GM12892 (cell line): ENCODE measurements around the gene ME1. TPM values are rescaled to one million over a fixed set of nuclear protein-coding genes. Genes with fewer than 3 reads are reported as not detected.

ENCODE experiments used
- DNase-seq: peaks from one replicate; pipeline ENCODE4 v3.0.0; 2011; ENCODE audit not compliant: insufficient read length
- FAIRE-seq: peaks from 2 replicates; lab custom pipeline; 2011; peaks lifted over from hg19 to GRCh38; lab: Jason Lieb, UNC
- POLR2A ChIP-seq: IDR thresholded peaks from 2 replicates; pipeline ENCODE4 v1.6.1; 2011; ENCODE audit warnings: low read depth, low read length, control low read depth
- POLR2AphosphoS5 ChIP-seq: IDR thresholded peaks from 2 replicates; pipeline ENCODE4 v1.6.1; 2011; ENCODE audit warnings: low read depth, low read length, control low read depth
- TAF1 ChIP-seq: IDR thresholded peaks from 2 replicates; pipeline ENCODE4 v1.6.1; 2011; ENCODE audit warnings: low read depth, mild to moderate bottlenecking, control low read depth, low read length, borderline replicate concordance
- polyA plus RNA-seq: library from polyadenylated mRNA; unstranded; fragments of >200 nt; gene quantifications from one replicate; pipeline ENCODE4 v1.2.1, GENCODE V29; 2012; ENCODE audit warnings: missing spikeins, inconsistent platforms; ENCODE audit not compliant: missing spikeins

The ME1 gene
- polyA plus RNA-seq, result 1.7 TPM

DNA sequence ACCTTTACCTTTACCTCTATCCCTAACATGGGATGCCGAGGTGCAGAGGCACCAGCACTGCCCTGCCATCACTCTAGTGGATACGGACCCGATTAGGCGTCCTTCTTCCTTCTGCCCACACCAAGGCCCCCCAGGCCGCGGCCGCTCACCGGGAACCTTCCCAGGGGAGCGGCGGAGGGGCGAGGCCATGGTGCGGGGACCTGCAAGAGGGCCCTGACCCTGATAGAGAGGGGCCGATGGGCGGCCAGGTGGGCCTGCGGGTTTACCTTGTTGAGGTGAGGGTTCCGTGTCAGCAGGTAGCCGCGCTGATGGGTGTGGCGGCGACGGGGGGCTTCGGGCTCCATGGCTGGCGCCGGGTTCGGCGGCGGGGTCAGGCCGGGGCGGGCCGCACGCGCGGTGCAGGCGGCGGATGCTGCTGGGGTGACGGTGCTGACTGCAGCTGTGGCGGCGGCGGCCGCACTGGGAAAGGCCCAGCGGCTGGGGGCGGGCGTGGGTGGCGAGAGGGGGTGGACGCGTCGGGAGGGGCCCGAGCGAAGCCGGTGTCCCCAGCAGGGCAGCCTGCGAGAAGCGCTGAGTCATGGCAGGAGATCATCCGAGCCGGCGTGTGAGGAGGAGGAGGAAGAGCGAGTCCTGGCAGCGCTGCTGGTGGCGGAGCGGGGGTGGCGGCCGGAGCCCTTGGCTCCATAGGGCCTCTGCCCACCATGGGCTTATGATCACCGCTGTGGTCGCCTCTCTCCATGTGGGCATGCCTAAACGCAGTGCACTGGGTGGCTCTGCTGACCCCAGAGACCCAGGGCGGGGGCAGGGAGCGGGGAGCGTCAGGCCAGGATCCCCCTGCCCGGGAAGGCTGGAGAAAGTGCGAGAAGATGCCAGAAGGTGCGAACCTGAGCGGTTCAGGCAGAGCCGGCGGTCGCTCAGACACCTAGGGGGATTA, at the start of gene ME1:
ME1 (minus strand) TSS at position 441 of the 934 bp plus-strand sequence; CDS start at position 344, 97 bp downstream.
- TF ChIP-seq POLR2AphosphoS5, result no peak
- TF ChIP-seq TAF1, result no peak
- no peak for TF ChIP-seq POLR2A
- FAIRE-seq, result peak; percentile 82
- peak; percentile 42 for DNase-seq

DNA sequence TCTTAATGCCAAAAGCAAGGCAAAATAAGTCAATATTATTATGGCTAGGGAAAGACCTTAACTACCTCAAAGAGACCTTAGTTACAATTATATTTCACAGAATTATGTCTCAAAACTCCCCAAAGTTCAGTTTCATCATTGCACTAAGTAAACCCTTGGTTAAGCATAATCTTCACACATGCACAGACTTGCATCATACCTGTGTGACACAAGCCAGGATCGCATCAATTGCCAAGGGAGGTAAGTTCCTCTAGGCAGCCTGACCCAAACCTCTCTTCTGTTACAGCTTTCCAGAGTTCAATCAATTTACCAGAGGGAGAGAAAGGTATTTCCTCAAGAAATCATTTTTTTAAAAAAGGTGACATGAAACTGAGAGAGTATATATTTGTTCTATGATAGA, 49.6 kb upstream of the ME1 start:
- no peak for TF ChIP-seq POLR2AphosphoS5
- no peak for TF ChIP-seq POLR2A
- TF ChIP-seq TAF1, result no peak
- FAIRE-seq (no peak), DNase-seq (no peak)

DNA sequence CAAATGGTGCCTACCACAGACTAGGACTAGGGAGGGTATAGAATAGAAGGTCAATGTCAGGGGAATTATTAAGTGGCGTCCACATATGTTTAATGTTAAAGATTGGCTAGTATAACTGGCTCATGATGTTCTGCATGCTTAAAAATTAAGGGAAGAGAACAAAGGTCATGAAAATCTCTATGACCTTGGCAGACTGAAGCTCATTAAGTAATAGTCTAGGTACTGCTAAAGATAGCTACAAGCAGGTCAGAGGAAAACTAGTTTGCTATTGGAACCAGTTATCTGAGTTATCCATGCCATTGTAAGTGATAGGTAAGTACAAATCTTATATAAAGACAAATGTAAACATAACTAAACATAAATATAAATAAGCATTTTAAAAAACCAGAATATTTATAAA, 48.5 kb upstream of the ME1 start:
- TF ChIP-seq POLR2A, result no peak
- FAIRE-seq (no peak), DNase-seq (no peak)

DNA sequence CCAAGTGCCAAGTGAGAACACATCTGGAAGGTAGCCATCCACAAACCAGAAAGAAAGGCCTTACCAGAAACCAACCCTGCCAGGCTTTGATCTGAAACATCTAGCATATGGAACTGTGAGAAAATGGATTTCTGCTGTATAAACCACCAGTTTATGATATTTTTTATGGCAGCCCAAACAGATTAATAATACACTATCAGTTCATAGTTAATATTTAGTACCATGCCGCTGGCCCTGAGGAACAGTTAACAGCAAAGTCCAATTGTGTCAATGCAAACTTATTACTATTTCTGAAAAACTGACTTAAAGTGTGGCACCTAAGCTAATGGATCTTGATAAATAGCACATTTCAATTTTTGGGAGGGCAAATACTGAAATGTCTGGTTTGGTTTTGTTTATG, 46.1 kb upstream of the ME1 start:
- DNase-seq (no peak), FAIRE-seq (no peak)
- TF ChIP-seq TAF1 (no peak), POLR2AphosphoS5 (no peak), POLR2A (no peak)

DNA sequence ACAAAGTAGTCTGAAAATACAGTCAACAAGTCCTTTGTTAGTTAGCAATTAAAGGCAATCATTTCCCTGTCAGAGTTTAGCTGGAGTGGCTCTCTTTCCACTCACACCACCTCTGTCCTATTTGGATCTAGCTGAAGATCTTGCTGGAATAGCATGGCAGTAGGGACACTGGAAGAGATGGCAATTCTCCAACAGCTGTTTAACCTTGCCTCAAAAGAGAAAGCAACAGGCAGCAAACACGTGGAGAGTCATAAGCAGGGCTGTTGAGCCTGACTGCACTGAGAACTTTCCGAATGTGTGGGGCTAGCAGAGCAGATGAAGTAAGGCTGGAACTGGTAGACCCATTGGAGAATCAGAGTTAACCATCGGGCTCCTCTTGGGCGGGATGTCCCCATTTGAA, 43.5 kb upstream of the ME1 start:
- TF ChIP-seq TAF1 (no peak), POLR2AphosphoS5 (no peak), POLR2A (no peak)
- DNase-seq (no peak), FAIRE-seq (no peak)

DNA sequence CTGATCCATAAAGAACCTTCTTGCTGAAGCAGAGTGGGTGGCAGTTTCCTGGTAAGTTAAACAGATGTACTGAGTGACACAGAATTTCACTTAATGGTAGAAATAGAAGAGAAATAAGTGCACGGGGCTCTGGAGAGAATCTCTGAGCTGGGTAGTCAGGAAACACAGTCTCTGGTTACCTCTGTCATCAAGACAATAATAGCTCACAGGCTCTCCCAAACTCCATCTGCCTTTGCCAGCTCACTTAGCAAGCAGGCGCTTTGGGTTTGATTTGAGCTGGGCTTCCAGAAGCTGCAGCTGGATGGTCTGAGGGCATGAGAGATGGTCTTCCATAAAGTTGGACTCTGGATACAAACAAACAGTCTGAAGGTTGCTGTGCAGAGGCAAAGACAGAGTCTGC, 41.9 kb upstream of the ME1 start:
- TF ChIP-seq POLR2AphosphoS5, result no peak
- no peak for TF ChIP-seq TAF1
- no peak for TF ChIP-seq POLR2A
- FAIRE-seq, result no peak

DNA sequence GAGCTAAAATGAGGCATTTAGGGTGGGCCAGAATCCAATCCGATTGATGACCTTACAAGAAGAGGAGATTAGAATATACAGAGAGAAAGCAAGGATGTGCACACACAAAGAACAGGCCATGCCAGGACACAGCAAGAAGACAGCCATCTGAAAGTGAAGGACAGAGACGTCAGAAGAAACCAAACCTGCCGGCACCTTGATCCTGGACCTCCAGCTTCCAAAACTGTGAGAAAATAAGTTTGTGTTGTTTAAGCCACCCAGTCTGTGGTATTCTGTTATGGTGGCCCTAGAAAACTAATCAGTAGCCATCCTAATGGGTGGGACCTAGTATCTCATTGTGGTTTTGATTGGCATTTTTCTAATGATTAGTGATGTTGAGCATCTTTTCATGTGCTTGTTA, 39.7 kb upstream of the ME1 start:
- DNase-seq (no peak), FAIRE-seq (no peak)
- TF ChIP-seq POLR2A (no peak), TAF1 (no peak), POLR2AphosphoS5 (no peak)

More for the DNA sequence above, 41.9 kb upstream of the ME1 start:
- DNase-seq, result no peak

DNA sequence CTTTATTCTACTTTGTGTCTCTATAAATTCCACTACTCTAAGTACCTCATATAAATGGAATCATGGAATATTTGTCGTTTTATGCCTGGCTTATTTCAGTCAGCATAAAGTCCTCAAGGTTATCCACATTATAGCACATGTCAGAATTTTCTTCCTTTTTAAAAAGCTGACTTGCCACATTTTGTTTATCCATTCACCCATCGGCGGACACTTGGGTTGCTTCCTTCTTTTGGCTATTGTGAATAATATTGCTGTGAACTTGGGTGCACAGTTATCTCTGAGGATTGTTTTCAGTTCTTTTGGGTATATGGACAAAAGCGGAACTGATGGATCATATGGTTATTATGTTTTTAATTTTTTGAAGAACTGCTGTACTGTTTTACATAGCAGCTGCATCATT, 39.1 kb upstream of the ME1 start:
- DNase-seq (no peak), FAIRE-seq (no peak)
- no peak for TF ChIP-seq POLR2A

DNA sequence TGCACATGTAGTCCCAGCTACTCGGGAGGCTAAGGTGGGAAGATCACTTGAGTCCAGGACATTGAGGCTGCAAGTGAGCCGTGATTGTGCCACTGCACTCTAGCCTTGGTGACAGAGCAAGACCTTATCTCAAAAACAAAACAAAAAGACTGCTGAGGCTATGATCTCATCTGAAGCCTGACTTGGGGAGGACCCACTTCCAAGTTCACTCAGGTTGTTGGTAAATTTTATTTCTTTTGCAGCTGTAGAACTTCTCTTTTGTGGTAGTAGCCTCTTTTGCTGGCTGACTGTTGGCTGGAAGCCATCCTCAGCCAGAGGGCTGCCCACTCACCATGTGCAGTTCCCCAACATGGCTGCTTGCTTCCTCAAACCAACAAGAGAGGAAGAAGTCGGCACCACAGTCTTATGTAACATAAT, 36.8 kb upstream of the ME1 start:
- TF ChIP-seq POLR2A, result no peak
- no peak for TF ChIP-seq POLR2AphosphoS5
- DNase-seq, result no peak
- FAIRE-seq, result no peak

DNA sequence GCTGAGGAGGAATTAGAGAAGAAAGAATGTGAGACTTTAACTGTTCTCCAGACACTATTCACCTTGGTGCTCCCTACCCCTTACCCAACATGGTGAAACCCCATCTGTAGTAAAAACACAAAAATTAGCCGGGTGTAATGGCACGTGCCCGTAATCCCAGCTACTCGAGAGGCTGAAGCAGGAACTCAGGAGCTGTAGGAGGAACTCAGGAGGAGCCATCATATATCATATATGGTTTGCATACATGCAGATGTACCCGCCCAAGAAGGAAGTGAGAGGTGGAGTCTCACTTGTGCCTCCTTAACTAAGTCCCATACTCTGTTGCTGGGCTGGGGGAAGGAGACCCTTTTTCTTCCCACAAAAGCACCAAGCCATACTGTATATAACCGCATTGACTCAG, 35.5 kb upstream of the ME1 start:
- TF ChIP-seq TAF1 (no peak), POLR2A (no peak), POLR2AphosphoS5 (no peak)
- FAIRE-seq (no peak), DNase-seq (no peak)

DNA sequence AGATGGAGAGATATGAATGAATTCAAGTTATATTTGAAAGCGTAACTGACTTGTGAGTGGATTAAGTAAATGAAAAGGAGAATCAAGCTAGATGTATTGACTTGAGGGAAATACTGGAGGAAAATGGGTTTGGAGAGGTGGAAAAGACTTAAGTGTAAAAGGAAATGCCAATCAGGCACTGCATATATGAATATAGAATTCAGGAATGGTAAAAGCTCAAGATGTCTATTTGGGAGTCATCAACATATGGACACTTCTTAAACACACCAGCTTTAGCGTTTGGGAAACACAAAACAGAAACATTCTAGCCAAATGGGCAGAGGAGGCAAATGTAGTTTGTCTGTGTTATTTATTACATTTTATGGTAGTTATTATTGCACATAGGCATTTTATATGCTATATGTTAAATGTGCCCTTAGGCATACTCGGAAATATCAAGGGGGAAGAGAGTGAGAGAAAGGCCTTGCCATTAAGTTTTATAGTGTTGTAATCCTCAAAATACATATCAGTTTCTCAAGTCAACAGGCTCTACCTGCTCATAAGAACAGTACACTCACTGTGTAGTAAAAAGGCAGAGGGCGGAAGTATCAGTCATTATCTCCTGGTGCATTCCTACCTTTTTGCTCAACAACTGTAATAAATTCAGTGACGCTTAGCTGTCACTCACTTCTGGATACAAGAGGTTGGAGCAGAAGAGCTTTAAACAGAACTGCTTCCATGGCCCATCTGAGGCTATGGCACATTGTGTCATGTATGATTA, 33.7 kb upstream of the ME1 start:
- DNase-seq (no peak), FAIRE-seq (no peak)
- TF ChIP-seq POLR2AphosphoS5 (no peak), TAF1 (no peak), POLR2A (no peak)

DNA sequence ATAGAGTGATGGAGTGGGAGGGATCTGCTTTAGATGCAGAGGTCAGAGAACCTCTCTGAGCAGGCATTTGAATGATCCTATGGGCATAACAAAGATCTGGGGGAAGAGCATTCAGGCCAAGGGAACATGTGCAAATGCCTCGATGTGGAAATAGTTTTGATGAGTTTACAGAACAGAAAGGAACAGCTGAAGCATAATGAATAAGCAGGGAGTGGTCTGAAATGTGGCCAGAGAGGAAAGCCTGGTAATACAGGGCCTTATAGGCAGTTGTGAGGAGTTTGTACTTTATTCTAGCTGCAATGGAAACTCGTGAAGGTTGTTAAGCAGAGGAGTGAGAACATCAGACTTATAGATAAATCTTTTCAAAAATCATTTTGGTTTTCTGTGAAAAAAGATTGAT, 33.0 kb upstream of the ME1 start:
- DNase-seq (no peak), FAIRE-seq (no peak)
- TF ChIP-seq POLR2AphosphoS5 (no peak), TAF1 (no peak), POLR2A (no peak)
